C1 segment of cervical spinal cord (tissue), 14 donors: ENCODE results near the gene ARFGEF3.

Experiments
- DNase-seq, 14 donors: peaks; one replicate each; lab custom pipeline; 2025; lab: John Stamatoyannopoulos, UW

ARFGEF3 gene

DNA sequence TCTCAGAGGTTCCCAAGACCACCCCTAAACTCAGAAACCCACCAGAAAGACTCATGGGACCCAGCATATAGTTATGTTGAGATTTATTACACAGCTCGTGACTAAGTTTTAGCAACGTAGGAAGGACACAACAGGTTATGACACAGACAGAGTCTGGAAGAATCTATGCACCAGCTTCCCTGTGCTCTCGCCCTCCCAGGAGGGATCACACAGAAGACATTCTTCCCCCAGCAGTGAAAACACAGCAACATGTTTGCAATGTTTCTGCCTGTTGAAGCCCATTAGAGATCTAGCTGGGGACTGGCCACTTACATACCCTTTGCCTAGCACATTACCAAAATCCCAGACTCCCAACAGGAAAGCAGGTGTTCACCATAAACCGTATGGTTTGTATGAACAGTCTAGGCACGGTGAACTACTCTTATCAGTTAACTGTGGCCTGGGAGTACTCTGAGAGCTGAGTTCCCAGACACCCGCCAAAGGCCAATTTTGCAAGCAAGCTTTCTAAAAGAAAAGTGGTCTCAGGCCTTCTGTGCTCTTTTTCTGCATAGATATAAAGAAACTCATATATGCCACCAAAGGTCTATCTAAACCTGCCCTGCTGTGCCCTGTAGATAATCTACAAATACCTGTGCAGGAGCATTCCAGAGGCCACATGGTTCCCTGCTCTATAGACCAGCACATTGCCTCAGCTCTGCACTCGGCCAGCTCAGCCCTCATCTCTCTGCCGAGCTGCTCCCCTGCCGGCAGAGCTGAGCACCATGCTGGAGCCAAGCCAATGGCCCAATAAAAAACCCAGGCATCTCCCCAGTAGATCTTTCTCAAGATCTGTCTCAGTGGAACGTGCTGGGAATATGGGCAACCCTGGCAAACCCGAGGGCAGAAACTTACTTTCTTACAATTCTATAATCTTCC lies 146.3 kb downstream of the ARFGEF3 start:
- peak in 8 of 14 donors; percentile 11 to 76 (median 24) for DNase-seq

GRCh38 chr6:138308731-138309110 lies 147.0 kb downstream of the ARFGEF3 start:
- peak in 1 of 14 donors; percentile 63 for DNase-seq

DNA sequence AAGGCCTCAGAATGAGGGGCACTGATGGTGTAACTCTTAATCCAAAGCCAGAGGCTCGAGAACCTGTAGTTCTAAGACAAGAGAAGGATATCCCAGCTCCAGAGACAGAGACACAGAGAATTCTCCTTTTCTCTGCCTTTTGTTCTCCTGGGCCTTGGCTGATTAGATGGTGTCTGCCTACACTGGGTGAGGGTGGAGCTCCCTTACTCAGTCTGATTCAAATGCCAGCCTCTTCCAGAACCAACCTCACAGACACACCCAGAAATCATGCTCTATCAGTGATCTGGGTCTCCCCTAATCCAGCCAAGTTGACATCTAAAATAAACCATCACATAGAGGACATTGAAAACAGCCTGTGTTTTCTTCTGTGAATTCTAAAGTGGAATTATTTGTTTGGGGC lies 148.0 kb downstream of the ARFGEF3 start:
- DNase-seq, result no peak

GRCh38 chr6:138310294-138310693 lies 148.6 kb downstream of the ARFGEF3 start:
- DNase-seq, result no peak

- no peak for DNase-seq
Observed at GRCh38 chr6:138310821-138311220, 149.1 kb downstream of the ARFGEF3 start.

GRCh38 chr6:138311268-138311667 lies 149.5 kb downstream of the ARFGEF3 start:
- no peak for DNase-seq

DNA sequence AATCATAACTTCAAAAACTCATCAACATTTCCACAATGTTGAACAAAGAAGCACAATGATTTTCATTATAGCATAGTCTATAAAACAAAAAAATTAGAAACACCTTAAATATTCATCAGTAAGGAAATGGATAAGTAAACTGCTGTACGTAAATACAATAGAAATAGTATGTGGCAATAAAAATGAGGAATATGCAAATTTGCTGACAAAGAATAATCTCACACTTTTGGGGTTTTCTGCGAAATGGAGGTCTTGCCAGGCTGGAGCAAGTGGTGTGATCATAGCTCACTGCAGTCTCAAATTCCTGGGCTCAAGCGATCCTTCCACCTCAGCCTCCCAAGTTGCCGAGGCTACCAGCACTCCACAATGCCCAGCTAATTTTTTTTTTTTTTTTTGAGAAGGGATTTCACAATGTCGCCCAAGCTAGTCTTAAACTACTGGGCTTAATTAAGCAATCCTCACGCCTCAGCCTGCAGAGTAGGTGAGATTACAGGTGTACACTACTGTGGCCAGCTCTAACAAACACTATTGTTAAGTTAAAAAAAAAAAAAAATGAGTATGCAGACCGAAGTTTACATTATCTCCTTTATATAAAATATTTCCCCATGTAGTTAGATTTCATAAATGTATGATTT lies 157.1 kb downstream of the ARFGEF3 start:
- DNase-seq, result no peak

GRCh38 chr6:138321934-138322333 lies 160.2 kb downstream of the ARFGEF3 start:
- DNase-seq, result no peak

DNA sequence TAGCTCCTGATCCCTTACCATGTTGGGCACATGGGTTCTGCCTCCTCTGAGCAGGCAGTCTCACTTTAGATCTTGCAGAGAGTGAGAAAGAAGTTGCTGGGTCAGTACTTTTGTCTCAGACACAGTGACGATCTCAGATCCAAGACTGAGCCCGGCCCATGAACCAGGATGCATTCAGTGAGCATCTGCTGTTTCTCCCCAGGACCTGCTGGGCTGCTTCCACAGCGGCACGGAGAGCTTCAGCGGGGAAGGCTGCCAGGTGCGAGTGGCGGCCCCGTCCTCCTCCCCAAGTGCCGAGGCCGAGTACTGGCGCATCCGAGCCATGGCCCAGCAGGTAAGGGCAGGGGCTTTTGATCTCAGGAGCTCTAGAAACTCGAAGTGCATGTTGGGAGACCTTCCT lies 162.1 kb downstream of the ARFGEF3 start:
- peak in 1 of 14 donors; percentile 48 for DNase-seq

GRCh38 chr6:138328210-138328609 lies 166.5 kb downstream of the ARFGEF3 start:
- DNase-seq, result no peak

DNA sequence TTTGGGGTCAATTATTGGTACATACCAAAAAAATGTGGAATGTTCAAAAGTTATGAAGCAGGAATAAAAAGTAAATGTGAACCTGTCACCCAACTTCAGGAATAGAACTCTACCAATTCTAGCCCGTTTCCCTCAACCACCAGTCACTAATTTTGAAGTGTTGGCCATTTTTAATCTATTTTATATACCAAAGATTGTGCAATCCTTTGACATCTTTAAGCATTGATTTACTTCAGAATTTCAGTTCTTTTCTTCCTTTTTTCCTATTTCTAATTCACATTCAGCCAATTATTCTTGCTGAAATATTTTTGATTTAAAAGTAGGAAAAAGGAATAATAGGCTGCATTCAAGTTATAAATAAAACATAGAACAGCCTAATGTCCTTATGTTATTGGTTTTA lies 169.0 kb downstream of the ARFGEF3 start:
- no peak for DNase-seq

DNA sequence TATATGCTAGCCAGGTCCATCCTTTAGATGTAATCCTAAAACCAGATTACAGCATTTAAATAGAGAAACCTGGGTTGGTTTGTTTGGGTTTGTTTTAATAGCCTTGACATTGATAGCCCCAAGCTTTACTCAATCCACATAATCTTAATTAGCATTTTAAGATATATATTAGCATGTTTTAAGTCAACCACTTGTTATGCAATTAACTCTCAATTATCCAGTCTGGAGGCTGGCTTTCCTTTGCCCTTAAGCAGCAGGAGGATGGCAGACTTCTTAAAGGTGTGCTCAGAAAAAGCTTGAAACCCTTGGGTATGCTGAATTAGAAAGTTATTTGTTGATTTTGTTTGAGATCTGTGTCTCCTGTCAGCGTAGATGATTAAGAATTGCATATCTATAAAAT lies 169.7 kb downstream of the ARFGEF3 start:
- no peak for DNase-seq

GRCh38 chr6:138331984-138332383 lies 170.2 kb downstream of the ARFGEF3 start:
- DNase-seq, result no peak

DNA sequence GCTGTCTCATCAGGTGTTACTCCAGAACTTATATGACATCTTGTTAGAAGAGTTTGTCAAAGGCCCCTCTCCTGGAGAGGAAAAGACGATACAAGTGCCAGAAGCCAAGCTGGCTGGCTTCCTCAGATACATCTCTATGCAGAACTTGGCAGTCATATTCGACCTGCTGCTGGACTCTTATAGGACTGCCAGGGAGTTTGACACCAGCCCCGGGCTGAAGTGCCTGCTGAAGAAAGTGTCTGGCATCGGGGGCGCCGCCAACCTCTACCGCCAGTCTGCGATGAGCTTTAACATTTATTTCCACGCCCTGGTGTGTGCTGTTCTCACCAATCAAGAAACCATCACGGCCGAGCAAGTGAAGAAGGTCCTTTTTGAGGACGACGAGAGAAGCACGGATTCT lies 172.3 kb downstream of the ARFGEF3 start:
- DNase-seq, result peak in 1 of 14 donors; percentile 50

GRCh38 chr6:138334963-138335362 lies 173.2 kb downstream of the ARFGEF3 start:
- no peak for DNase-seq

GRCh38 chr6:138336221-138336620 lies 174.5 kb downstream of the ARFGEF3 start:
- DNase-seq, result no peak

DNA sequence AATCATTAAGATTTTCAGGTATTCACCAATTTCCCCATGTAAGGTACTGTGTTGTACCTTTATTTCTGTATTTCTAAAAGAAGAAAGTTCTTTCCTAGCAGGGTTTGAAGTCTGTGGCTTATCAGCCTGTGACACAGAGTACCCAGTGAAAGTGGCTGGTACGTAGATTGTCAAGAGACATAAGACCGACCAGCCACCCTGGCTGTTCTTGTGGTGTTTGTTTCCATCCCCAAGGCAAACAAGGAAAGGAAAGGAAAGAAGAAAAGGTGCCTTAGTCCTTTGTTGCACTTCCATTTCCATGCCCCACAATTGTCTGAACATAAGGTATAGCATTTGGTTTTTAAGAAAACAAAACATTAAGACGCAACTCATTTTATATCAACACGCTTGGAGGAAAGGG lies 175.3 kb downstream of the ARFGEF3 start:
- DNase-seq, result no peak

GRCh38 chr6:138339024-138339423 lies 177.3 kb downstream of the ARFGEF3 start:
- DNase-seq, result no peak

GRCh38 chr6:138341176-138341575 lies 179.4 kb downstream of the ARFGEF3 start:
- no peak for DNase-seq

GRCh38 chr6:138343112-138343511 lies 181.4 kb downstream of the ARFGEF3 start:
- DNase-seq, result no peak

GRCh38 chr6:138345565-138346285 lies 184.0 kb downstream of the ARFGEF3 start:
- DNase-seq, result no peak
